HG02938 (cell line): ENCODE measurements around the gene IGSF21.
"Not testable (repeated sequence)": the region's sequence is repeated elsewhere in the genome, so short reads cannot be mapped to it uniquely, and the experiment has no call there.

Source experiments
- ATAC-seq: cut with Tn5 transposase; IDR thresholded peaks from one replicate; pipeline ENCODE4 v1.9.1; 2021; ENCODE audit warnings: mild to moderate bottlenecking, moderate library complexity; ENCODE audit not compliant: unreplicated experiment

The IGSF21 gene

DNA sequence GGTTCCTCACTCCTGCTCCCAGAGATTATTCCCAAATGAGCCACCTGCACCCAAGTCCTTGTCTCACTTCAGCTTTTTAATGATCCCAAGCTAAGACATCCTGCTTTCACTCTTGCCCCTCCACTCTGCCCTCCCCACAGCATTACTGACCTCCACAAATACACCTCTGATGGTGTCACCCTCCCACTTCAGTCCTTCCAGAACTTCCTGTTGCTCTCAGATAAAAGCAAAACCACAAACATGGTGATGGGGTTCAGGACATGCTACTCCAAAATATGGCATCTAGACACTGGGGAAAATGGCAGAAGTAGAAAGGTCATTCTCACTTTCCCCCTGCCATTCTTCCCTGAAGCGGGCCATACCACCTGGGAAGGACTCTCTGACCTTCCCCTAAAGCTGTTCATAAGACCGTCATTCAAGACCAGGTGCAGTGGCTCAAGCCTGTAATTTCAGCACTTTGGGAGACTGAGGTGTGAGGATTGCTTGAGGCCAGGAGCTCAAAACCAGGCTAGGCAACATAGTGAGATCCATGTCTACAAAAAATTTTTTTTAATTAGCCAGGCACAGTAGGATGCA is 307.4 kb downstream of the IGSF21 start:
- ATAC-seq, result no peak

DNA sequence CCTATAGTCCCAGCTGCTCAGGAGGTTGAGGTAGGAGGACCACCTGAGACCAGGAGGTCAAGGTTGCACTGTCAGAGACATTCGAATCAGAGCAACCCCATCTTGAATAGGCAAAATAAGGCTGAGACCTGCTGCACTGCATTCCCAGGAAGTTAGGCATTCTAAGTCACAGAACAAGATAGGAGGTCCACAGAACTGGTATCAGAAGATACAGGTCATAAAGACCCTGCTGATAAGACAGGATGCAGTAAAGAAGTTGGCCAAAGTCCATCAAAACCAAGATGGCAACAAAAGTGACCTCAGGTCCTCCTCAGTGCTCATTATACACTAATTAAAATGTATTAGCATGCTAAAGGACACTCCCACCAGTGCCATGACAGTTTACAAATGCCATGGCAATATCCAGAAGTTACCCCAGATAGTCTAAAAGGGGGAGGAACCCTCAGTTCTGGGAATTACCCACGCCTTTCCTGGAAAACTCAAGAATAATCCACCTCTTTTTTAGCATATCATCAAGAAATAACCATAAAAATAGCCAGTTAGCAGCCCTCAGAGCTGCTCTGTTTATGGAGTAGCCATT is 307.9 kb downstream of the IGSF21 start:
- no peak for ATAC-seq

DNA sequence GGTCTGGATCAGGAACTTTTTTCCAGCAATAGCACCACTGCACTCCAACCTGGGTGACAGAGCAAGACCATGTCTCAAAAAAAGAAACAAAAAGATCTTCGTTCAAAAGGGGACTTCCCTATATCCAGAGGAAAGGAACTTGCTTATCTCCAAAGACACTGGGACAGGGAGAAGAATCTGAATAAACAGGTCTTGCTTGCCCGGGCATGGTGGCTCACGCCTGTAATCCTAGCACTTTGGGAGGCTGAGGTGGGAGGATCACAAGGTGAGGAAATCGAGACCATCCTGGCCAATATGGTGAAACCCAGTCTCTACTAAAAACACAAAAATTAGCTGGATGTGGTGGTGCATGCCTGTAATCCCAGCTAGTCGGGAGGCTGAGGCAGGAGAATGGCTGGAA is 308.5 kb downstream of the IGSF21 start:
- ATAC-seq, result not testable (repeated sequence)

DNA sequence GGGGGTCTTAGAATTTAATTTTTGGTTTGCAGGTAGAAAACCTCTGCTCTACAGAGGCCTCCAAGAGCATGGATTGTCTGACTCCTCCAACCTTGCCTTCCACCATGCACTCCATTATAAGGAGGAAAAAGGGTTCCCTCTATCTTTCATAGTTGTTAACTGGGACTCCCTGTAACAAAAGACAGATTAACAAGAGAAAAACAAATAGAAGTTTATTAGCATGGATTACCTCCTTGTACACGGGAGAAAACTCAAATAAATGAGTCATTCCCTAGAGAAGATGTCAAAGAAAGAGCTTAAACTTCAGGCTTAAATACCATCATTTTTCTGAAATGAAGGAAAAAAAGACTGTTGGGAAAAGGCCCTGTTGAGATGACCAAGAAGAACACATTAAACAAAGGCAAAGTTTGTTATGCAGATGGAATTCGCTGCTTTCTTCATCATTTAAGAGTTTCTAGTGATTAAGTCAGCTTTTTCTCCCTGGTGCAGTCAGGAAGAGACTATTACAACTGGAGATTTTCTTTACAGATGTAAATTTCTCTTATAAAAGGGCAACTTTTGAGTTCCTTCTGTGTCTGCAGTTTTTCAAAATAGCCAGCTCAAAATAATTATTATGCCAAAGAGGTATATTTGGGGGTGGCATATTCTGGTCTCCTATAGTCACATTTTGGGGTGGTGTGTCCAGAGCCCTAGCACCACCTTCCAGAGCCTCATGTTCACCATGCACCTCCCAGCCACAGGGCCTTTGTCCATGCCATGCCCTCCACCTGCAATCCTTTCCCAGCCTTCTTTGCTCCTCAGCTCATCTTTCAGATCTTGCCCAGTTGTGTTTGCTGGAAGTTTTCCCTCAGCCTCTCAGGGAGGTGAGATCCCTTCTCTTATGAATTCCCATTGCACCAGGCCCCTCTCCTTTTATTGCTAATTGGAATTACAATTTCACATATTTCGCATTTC is 310.0 kb downstream of the IGSF21 start:
- ATAC-seq, result no peak

DNA sequence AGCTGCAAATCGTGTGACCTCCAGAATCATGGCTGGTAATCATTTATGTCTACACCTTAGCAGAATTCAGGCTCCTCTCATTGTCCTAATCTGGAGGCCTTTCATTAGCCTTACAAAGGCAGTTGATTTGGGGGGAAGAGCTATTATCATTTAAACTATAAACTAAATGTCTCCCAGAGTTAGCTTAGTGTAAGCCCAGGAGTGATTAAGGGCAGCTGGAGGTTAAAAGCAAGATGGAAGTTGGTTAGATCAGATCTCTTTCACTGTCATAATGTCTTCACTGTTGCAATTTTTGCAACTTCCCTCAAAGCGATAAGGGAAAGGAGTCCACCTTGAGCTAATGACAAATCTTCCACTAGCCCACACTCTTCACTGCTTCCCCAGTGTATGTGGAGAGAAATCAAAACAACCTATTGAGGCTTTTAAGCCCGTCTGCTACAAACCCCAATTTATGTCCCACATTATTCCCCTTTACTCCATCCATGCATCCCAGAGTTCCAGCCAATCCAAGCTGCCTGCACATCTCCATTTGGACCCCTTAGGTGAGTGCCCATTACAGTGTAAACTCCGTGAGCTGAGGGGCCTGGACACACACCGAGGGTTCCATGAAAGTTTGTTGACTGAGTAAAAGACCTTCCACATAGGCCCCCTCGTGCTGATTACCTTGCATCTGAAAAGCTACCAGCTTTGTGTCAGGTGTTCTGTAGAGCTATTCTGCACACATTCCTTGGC is 311.7 kb downstream of the IGSF21 start:
- no peak for ATAC-seq

DNA sequence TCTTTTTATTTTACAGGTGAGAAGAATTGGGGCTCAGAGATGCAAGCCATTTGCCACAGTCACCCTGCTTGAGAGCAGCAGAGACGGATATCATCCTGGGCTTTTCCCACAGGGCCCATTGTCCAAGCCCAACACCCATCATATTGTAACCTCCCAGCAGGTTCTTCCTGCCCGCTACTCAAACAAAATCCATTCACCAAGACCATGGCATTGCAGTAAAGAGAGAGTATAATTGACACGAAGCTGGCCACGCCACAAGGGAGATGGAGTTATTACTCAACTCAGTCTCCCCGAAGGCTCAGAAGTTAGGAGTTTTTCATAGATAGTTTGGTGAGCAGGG is 312.2 kb downstream of the IGSF21 start:
- ATAC-seq, result no peak

GRCh38 chr1:18422076-18422777 is 314.6 kb downstream of the IGSF21 start:
- ATAC-seq, result no peak

- no peak for ATAC-seq
Observed at GRCh38 chr1:18422954-18423353, 315.4 kb downstream of the IGSF21 start.

- no peak for ATAC-seq
Observed at GRCh38 chr1:18426580-18426979, 319.0 kb downstream of the IGSF21 start.
